ENCODE data around the gene TTC27.

GRCh38 chr2:32864334-32865111, 236.7 kb downstream of the TTC27 start:
- no peak for TF ChIP-seq POLR2A (IDR thresholded peaks at IDR 0.05)
- TF ChIP-seq, protein P1, sequence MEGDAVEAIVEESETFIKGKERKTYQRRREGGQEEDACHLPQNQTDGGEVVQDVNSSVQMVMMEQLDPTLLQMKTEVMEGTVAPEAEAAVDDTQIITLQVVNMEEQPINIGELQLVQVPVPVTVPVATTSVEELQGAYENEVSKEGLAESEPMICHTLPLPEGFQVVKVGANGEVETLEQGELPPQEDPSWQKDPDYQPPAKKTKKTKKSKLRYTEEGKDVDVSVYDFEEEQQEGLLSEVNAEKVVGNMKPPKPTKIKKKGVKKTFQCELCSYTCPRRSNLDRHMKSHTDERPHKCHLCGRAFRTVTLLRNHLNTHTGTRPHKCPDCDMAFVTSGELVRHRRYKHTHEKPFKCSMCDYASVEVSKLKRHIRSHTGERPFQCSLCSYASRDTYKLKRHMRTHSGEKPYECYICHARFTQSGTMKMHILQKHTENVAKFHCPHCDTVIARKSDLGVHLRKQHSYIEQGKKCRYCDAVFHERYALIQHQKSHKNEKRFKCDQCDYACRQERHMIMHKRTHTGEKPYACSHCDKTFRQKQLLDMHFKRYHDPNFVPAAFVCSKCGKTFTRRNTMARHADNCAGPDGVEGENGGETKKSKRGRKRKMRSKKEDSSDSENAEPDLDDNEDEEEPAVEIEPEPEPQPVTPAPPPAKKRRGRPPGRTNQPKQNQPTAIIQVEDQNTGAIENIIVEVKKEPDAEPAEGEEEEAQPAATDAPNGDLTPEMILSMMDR (IDR thresholded peaks at IDR 0.05), result no peak
